NCI-H345 (cell line): ENCODE measurements around the gene ASCL5.

Experiments
- DNase-seq: peaks from one replicate; lab custom pipeline; 2025; lab: John Stamatoyannopoulos, UW

Gene ASCL5

DNA sequence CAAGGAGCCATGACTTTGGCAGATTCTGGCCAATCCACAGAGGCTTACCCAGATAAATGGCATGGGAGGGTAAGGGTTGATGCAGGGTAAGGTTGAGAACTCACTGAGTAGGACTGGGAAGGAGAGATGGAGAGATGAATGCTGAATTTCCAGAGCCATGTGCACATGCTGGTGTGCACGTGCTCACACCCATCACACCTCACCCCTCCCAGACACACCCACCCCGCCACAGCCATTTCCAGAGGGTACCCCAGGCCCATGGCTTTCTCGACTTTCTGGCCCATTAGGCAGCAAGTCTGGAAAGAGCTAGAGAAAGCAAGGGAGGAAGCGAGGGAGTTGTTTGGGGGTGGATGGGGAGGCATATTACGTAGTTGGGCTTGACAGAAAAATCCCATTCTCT, 16.4 kb downstream of the ASCL5 start:
- DNase-seq, result no peak

DNA sequence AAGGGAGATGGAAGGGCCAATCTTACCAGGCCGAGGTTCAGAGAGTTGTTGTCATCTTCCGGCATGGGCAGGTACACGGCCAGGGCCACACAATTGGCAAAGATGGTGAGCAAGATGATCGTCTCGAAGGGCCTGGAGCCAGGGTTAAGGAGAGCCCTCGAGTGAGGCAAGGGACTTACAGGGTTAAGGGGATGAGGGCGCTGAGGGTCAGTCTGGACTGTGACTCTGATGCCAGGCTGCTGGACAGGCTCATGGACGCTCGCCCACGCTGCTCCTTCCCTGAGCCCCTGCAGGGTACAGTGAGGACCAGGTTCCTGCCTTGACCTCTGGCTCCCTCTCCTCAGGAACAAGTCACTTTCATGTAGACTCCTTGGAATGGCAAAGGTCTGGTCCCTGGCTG, 16.8 kb downstream of the ASCL5 start:
- no peak for DNase-seq

DNA sequence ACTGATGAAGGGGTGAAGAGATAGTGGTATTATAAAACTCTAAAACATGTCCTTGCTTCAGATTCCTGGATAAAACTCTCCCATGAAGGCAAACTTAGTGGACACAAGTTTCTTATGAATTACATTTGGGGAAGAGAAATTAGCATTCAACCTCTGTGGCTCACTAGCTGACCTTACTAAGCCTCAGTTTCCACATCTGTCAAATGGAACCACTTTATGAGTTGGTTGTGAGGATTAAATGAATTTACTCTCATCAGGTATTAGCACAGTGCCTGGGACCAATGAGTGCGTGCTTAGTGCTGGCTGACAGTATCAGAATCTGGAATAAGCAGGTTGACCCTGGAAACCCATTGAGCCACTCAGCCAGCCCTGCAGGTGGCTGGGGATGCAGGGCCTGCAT, 17.3 kb downstream of the ASCL5 start:
- DNase-seq, result no peak

- peak; percentile 95 for DNase-seq
These were observed 18.4 kb downstream of the ASCL5 start for GRCh38 chr1:201108614-201109013.

- no peak for DNase-seq
These were observed 21.3 kb downstream of the ASCL5 start for GRCh38 chr1:201105688-201106087.

GRCh38 chr1:201104141-201104540, 22.8 kb downstream of the ASCL5 start:
- no peak for DNase-seq

DNA sequence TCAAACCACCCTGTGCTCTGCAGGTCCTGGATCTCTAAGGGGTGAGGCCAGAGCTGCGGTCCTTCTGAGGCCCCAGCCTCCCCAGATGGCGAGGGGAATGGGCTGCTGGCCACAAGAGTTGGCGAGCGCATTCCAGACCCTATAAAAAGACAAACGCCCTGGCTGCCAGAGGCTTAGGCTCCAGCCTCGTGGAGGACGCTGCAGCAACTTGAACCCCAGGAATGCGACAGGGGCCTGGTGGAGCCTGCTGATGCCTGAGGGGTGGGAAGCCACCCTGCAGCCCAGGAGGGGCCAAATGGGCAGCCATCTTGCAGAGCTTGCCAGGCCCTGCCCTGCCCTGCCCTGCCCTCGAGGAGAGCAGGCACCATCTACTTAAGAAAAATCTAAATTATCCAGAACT, 23.3 kb downstream of the ASCL5 start:
- no peak for DNase-seq

GRCh38 chr1:201100169-201100930, 26.6 kb downstream of the ASCL5 start:
- DNase-seq, result no peak

DNA sequence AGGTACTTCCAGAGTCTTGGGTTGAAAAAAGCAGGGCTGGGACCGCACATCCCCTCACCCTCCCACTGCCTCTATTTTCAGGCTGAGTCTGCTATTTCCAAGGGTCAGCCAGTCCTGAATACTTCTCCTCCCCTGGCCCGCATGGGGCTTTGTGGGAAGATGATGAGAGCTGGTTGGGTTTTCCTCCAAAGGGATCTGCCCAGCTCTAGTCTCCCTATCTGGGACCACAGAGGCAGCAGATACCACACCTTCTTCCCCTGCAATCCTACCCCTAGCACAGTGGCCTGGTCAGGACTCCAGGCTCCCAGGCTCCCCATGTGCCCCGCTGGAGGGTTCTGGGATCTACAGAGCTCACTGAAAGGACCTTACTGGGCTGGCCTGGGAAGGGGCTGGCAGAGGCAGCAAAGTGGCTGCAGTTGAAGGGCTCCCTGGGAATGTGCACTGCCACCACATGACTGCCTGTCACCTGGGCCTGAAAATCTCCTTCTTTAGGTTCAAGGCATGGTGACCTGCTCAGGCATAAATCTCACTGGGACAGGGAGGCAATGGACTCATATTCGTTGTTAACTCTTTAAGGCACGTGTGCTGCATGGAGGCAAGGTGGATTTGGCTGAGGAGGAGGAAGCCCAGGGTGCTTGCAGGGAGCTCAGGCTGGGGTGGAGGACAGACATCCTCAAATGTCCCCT, 27.8 kb downstream of the ASCL5 start:
- DNase-seq, result no peak

GRCh38 chr1:201096977-201097856, 29.8 kb downstream of the ASCL5 start:
- DNase-seq, result no peak

GRCh38 chr1:201096041-201096461, 30.9 kb downstream of the ASCL5 start:
- DNase-seq, result no peak

DNA sequence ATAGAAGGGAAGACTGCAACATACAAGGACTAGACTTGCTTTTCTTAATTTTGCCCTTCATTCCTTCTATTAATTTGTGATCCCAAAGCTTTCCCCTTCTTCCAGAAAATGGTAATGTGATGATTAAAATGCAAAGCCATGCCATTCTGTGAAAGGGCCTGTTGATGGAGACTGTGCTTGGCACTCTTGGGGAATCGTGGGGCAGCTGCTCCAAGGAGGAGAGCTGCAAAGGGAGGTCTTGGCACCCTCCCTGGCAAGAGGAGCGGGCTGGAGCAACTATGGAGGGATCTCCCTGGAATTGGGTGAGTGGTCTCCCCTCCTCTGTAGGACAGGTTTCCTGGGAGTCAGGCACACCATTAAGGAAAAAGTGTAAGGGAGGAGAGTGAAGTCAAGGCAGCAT, 31.4 kb downstream of the ASCL5 start:
- DNase-seq, result no peak

- DNase-seq, result no peak
These were observed 32.2 kb downstream of the ASCL5 start for GRCh38 chr1:201094832-201095231.

GRCh38 chr1:201093962-201094361, 33.0 kb downstream of the ASCL5 start:
- no peak for DNase-seq

- no peak for DNase-seq
These were observed 33.4 kb downstream of the ASCL5 start for GRCh38 chr1:201093561-201093960.

DNA sequence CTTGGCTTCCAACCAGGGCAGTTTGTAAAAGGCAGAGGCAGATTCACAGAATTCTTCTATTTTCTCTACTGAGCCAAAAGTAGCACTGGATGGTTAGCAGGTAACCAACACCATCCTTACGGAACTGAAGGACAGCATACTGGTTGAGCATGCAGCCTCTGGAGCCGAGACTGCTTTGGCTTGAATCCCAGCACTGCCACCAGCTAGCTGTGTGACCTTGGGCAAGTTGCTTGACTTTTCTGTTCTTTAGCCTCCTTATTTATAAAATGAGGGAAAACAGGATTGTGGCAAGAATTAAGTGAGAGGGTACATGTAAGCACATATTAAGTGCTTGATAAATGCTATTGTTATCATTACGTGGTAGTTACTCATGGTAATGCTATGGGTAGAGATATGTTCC, 34.2 kb downstream of the ASCL5 start:
- DNase-seq, result no peak

- no peak for DNase-seq
These were observed 35.7 kb downstream of the ASCL5 start for GRCh38 chr1:201091256-201091655.

- DNase-seq, result no peak
These were observed 36.4 kb downstream of the ASCL5 start for GRCh38 chr1:201090541-201090940.

DNA sequence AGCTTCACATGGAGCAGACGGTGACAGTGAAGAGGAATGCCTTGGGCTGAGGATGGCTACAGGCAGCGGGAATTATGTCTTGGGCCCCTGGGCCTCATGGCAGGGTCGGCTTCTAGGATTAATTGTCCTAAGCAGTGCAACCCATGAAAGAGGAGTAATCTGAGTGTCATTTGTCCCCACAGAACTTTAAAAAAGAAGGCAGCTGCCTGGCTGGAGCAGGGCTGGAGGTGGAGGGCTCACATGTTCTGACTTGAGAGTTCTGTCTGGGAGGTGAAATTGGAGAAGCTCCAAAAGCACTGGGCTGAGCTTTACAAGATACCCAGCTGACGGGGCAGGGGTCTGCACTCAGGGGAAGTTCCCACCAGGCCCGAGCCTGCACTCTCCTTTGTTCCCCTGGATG, 37.4 kb downstream of the ASCL5 start:
- DNase-seq, result no peak

- no peak for DNase-seq
These were observed 38.0 kb downstream of the ASCL5 start for GRCh38 chr1:201088901-201089525.

- DNase-seq, result no peak
These were observed 38.6 kb downstream of the ASCL5 start for GRCh38 chr1:201088395-201088794.
